CD1c-positive myeloid dendritic cell (primary cell): ENCODE measurements around the gene DHRS1.

ENCODE experiments used
- DNase-seq: peaks from one replicate; pipeline ENCODE4 v3.0.0-alpha.2; 2016; ENCODE audit errors: extremely low spot score

The DHRS1 gene

GRCh38 chr14:24309538-24310264, 10.1 kb upstream of the DHRS1 start, which contains the start of gene LTB4R2:
Gene LTB4R2, plus strand, starts transcription at chr14:24310140. Its CDS starts 525 bp downstream, at chr14:24310665.
- DNase-seq = no peak

DNA sequence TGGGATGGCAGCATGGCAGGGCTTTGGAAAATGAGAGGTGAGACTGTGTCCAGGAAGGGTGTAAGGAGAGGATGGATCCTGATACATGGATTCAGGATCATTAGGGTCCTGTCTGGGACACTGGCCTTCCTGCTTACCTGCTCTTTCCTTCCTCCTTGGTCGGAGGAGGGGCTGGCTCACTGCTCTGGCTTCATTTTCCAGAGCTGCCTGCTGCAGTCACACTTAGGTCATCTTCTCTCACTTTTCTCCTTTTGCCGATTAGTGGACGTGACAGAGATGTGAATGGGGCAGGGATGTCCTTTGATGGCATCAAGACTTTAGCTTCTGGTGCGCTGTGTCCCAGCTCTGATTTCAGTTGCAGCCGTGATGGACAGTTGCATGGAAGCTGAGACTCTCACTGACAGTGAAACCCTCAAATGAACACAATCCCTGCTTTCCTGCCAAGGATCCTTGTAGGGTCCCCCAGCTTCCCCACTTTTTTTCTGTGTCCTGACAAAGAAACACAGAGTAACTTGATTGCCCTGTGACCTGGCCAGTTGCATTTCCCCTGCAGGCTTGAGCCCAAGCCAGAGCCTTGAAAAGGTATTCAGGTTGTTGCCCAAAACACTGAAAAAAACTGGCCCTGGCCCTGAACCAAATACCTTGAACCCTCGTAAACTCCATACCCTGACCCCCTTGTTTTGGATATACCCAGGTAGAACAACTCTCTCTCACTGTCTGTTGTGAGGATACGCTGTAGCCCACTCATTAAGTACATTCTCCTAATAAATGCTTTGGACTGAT, 9.0 kb upstream of the DHRS1 start:
- DNase-seq = no peak

DNA sequence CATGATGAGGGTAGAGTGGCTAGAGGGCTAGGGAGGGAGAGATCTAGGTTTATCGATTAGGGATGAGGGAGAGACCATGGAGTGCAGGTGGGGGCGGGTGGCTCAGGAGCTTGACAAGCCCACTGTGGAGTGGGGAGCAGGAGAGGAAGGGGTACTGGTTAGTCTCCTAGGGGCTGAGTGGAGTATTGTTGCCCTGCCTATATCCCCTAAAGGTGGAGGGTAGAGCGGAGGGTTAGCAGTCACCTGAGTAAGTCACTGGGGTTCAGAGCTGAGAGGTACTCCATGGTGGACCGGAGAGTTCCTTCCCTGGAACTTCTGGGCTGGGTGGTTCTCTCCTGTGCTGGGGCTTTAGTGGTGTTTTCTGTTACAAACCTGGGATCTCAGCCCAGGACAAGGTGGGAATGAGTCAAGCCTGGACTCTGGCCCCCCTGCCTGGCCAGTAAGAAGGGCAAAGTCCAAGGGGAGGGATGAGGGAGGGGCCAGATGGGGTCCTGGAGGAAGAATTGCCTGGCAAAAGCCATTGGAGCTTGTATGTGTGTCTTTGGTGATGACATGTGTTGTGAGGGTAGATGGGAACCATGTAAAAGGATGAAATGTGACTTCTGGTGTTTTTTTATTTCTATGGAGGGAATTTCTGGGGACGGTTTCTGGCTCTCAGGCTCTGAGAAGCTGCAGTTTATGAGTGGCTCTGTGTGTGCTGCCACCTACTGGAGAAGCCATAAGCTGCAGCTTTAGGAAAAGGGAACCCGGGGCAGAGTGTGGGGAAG, 8.2 kb upstream of the DHRS1 start, which contains the start of gene CIDEB:
Gene CIDEB (minus strand): TSS at position 403 of the 767 bp plus-strand sequence. CDS start 119 bp downstream, at position 284.
- peak; percentile 86 for DNase-seq

GRCh38 chr14:24307156-24307574, 7.6 kb upstream of the DHRS1 start:
- DNase-seq = no peak

GRCh38 chr14:24304019-24304387, 4.4 kb upstream of the DHRS1 start:
- DNase-seq = no peak

DNA sequence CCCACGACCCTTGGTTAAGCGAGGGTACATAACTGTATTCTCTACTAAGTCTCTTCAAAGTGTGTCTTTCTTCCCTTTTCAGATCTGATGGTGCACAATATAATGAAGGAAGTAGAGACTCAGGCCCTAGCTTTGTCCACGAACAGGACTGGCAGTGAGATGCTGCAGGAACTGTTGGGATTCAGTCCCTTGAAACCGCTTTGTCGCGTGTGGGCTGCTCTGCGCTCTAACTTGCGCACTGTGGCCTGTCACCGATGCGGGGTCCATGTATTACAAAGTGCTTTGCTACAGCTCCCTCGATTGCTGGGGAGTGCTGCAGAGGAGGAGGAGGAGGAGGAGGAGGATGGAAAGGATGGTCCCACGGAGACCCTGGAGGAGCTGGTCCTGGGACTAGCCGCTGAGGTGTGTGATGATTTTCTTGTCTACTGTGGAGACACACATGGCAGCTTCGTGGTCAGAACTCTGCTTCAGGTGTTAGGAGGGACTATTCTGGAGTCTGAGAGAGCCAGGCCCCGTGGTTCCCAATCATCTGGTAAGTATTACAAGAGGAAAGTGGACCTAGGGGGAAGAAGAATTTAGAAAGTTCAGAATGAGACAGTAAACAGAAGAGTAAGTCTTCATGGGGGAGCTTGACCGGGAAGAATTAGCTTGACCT, 873 bp upstream of the DHRS1 start:
- DNase-seq = peak; percentile 39

DNA sequence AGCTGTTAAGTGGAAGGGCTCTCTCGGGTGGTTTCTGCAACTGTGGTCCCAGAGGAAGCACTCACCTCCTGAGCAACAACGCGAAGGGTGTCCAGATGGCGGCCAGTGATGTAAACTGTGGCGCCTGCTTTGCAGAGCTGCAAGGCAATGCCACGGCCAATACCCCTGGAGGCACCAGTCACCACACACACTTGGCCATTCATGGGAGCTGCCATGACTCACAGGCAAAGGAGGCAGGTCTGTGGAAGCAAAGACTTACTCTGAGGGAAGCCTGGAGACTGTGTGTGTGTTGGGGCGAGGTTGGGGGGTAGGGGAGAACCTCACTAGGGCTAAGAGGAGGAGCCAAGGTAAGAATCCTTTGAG, 707 bp downstream of the DHRS1 start:
- DNase-seq = no peak

DNA sequence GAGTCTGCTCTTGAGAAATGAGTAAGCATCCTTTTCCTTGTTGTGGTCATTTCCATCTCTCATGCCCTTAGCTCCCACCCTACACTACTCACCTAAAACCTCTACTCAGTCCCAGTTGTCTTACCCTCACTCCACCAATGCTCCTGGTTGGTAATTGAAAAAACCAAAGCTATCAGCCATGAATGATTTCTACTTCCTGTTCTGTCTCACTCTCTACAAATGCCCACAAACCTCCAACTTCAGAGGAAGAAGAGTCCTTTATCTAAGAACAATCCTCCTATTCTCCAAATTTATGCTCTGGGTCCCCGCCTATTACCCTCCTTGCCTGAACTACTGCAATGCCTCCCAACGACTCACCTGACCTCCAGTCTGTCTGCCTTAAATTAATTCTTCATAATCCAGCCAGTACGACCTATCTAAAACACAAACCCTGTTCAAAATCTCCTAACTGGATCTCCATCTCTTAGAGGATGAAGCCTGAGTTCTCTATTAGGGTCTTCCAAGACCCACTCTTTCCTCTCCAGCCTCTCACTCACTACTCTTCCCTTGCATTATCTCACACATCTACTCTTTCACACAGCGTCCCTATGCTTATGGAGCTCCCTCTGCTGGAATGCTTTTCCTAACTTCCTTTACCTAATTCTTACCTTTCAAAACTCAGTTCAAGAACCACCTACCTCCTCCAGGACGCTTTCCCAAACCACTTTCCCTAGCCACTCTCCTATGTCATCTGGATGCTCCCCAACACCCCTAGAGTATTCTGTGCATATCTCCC, 2.2 kb downstream of the DHRS1 start:
- DNase-seq = no peak

DNA sequence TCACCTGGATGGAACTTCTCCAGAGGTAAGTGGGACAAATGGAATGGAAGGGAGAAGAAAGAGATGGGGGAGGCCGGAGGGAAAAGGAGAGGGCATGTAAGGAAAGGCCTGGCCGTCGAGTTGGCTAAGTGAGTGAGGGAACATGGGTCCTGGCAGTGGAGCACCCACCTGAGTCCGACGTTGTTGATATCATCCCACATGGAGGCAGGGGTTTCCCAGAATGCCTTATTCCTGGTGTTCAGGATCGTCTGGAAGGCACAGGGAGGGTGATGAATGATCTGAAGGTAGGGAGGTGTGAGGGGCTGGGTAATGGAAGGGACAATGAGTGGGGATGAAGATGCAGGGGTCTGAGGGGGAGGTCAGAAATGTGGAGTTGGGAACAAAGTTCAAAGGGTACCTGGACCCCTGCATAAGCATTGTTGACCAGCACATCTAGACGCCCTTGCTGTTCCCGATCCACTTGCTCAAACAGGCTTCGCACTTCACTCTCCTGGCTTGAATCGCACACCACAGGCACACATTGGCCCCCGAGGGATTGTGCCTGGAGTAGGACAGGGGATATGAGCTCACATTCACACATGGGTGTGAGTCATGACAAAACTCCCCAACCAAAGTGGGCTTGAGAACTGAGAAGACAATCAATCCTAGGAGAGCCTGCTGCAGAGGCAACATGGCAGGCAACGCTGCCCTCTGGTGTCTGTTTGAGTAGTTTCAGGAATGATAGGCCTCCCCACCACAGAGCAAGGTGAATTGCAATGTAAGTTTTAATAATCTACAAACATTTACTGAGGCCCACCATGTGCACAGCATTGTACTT, 3.0 kb downstream of the DHRS1 start:
- peak; percentile 83 for DNase-seq

DNA sequence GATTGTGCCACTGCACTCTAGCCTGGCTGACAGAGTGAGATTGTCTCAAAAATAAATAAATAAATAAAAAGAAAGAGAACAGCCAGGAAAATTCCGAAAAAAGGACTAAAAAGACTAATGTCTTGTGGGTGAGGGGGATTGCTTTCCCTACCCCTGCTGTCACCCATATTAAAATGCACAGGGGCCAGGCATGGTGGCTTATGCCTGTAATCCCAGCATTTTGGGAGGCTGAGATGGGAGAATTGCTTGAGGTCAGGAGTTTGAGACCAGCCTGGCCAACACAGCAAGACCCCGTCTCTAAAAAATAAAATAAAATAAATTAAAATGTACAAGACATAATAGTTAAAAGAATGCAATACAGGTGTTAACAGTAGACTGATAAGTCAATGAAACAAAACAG, 6.1 kb downstream of the DHRS1 start:
- DNase-seq = no peak

DNA sequence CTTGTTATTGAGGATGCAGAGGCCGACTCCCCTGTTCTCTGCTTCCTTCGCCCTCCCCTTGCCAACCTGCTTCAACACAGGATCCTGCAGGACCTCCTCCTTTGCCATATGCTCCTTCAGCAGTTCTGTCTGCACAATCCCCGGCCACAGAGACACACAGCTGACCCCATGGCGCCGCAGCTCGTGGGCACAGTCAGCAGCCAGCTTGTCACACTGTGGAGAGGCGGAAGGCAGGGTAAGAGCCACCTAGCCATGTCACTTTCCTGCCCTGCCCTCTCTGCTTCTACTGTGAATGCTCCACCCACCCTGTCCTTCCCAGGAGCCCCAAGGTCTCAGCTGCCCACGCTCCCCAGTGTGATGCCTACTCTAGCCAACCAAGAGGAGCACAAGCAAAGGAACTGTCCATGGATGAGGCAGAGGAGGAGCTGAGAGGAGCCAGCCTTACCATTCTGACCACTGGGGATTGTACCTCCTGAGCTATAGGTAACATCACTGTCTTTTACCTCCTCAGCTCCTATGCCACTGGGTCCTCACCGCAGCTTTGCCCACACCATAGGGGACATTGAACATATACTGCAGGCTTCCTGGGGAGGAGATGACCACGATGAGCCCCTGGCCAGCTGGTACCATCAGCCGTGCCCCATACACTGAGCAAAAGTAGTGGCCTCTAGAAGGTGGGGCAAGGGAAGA, 7.3 kb downstream of the DHRS1 start:
- DNase-seq = no peak

GRCh38 chr14:24291446-24292117, 8.0 kb downstream of the DHRS1 start:
- DNase-seq = no peak

- no peak for DNase-seq
These were observed 8.8 kb downstream of the DHRS1 start for GRCh38 chr14:24290746-24291145.

DNA sequence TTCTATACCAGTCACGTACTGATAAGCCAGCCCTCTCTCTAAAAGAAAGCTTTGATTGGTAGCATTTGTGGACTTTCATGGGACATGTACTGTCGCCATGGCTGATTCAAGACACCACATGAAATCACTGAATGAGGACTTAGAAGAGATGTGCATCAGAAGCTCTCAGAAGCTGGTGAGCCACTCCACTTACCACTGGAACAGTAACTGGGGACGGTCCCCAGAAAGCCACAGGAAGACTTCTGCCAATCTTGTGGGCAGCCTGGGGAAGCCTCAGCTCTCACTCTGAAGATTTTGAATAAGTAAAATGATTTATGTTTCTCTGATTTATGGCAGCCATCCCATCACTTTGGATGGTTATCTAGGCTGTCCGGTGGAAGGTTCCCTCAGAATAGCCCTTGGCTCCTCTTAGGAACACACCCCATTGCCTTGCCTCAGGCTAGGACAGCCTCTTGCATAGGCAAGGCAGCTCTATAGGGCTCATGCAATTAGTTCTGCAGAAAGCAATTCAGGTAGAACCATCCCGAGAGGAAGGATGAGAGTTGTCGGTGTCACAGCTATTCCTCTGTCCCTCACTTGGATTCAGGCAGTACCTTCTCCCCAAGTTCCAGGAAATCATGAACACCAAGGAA, 9.8 kb downstream of the DHRS1 start:
- no peak for DNase-seq

DNA sequence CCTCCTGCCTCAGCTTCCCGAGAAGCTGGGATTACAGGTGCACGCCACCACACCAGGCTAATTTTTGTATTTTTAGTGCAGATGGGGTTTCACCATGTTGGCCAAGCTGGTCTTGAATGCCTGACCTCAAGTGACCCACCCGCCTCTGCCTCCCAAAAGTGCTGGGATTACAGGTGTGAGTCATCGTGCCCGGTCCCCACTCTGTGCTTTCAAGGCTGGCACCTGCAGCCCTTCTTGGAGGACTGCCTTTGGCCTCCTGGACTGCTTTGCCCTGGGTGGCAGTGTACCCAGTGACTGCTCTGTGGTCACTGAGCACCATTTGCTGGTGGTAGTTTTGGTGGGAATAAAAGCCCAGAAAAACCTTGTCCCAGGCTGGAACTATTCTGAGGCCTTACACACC, 12.6 kb downstream of the DHRS1 start:
- no peak for DNase-seq

DNA sequence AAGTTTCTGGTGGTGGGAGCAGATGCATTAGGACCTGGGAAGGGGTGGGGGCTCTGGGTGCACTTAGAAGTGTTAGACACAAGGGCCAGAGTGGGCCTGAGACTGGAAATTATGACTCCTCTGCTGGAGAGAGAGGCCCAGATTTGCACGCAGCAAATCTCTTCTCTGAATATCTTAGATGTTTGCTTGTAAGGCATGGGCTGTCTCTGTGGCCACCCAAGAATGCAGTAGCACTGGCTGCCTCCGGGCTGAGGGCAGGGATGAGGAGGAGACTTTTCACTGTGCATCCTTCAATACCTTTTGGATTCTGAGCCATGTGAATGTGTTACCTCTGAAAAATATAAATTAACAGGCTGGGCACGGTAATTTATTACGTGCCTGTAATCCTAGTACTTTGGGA, 14.2 kb downstream of the DHRS1 start:
- DNase-seq = no peak

GRCh38 chr14:24284501-24285035, 15.0 kb downstream of the DHRS1 start:
- no peak for DNase-seq

- no peak for DNase-seq
These were observed 15.7 kb downstream of the DHRS1 start for GRCh38 chr14:24283796-24284460.
